ENCODE results near the gene ANKDD1A.

Gene ANKDD1A

GRCh38 chr15:64993290-64993689 lies 81.6 kb downstream of the ANKDD1A start:
- TF ChIP-seq CTCF (IDR thresholded peaks at IDR 0.05; ENCODE audit: borderline replicate concordance, insufficient read depth, low read depth, low read length): no peak
- H3K4me3 ChIP-seq (ENCODE audit: low read depth, low read length): no peak overlapping the region

GRCh38 chr15:64997066-64997465 lies 85.4 kb downstream of the ANKDD1A start:
- TF ChIP-seq CTCF (IDR thresholded peaks at IDR 0.05; ENCODE audit: borderline replicate concordance, insufficient read depth, low read depth, low read length): no peak
- no peak overlapping the region for H3K4me3 ChIP-seq (ENCODE audit: low read depth, low read length)

- TF ChIP-seq CTCF (IDR thresholded peaks at IDR 0.05; ENCODE audit: borderline replicate concordance, insufficient read depth, low read depth, low read length): no peak
- H3K4me3 ChIP-seq (ENCODE audit: low read depth, low read length): no peak overlapping the region
Measured at GRCh38 chr15:64997745-64998375, 86.2 kb downstream of the ANKDD1A start.

- TF ChIP-seq CTCF (IDR thresholded peaks at IDR 0.05; ENCODE audit: borderline replicate concordance, insufficient read depth, low read depth, low read length): no peak
- no peak overlapping the region for H3K4me3 ChIP-seq (ENCODE audit: low read depth, low read length)
Measured at GRCh38 chr15:65004993-65005392, 93.3 kb downstream of the ANKDD1A start.

GRCh38 chr15:65006876-65007275 lies 95.2 kb downstream of the ANKDD1A start:
- TF ChIP-seq CTCF (IDR thresholded peaks at IDR 0.05; ENCODE audit: borderline replicate concordance, insufficient read depth, low read depth, low read length): no peak
- H3K4me3 ChIP-seq (ENCODE audit: low read depth, low read length): no peak overlapping the region

Measured in GM12875 (cell line).